NOMO-1 (cell line): Measurements from ENCODE around the gene WDR62.

ENCODE experiments used
- DNase-seq, 2 experiments: peaks; one replicate each; lab custom pipeline; 2025; ENCODE audit not compliant: unreplicated experiment in 2 of 2; lab: John Stamatoyannopoulos, UW

Gene WDR62

DNA sequence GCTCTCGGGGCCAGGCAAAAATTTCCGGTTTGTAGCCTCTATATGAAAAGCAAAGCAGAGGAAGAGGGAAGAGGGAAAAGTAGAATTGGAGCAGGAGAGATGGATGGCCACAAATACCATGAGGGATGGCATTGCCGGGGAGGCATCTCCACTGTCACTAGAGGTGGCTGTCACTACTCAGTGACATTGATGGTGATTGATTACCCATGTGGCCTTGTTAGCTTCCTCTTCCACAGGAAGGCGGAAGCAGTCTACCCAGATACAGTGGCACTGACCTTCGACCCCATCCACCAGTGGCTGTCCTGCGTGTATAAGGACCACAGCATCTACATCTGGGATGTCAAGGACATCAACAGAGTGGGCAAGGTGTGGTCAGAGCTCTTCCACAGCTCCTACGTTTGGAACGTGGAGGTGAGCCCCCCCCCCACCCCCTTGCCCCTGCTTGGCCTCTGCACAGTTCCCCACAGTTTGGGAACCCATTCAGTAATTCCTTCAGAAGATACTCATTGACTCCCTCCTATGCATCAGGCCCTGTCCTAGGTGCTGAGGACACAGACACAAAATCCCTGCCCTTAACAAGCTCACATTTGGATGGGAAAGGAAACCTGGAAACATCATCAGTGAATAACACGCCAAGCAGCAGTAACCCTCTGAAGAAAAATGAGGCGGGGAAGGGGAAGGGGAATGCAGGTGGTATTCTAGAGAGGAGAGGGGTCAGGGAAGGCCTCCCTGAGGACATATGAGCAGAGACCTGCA is 18.6 kb downstream of the WDR62 start:
- no peak for DNase-seq

DNA sequence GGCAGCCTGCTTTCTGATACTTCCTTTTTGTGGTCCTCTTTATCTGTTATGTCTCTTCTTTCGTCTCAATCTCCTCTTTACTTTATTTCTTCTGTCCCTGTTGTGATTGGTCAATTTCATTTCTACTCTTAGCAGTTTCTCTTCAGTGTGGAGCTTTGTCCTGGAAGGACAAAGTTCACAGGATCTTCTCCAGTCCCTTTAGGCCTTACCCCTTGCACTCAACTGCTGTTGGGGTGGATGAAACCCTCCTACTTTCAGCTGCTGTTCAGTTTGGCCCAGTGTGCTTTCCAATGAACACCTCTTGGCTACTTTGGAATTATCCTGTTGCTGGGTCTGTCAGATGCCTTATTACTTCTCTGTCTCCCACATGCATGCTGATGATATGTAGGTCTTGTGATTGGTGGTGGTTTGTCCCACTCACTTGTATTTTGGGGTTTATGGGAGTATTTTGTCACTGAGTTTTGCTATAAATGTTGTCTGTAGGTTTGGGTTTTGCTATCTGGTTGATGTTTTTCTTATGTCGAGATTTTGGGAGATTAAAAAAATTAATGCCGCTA is 24.8 kb downstream of the WDR62 start:
- DNase-seq, result no peak

DNA sequence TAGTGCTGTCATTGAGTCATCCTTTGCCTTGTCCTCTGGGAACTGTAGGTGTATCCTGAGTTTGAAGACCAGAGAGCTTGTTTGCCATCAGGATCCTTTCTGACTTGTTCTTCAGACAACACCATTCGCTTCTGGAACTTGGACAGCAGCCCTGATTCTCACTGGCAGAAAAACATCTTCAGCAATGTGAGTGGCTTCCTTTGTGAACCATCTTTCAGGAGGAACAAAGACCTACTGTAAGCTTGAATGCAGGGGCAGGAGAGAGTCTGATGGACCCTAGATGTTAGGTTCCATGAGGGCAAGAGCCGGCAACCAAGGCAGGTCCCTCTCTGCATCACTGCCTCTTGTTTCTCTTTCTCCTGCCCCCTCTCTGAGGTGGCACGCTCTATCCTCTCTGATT is 26.7 kb downstream of the WDR62 start:
- no peak for DNase-seq

DNA sequence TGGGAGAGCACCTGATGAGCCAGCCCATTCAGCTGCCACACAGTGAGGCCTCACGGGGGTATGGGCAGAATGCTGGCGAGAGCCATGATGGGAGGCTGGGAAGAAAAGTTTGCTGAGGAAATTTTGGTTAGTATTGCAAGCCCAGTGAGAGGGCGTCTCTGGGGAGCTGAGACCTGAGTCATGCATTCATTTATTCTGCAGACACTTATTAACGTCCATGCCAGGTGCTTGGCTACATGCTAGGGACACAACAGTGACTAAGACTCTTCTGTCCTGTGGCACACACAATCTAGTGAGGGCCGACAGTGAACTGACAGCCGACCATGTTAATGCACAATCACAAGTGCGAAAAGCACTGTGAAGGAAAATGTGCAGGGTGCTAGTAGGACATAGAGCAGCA is 27.2 kb downstream of the WDR62 start:
- DNase-seq, result no peak

DNA sequence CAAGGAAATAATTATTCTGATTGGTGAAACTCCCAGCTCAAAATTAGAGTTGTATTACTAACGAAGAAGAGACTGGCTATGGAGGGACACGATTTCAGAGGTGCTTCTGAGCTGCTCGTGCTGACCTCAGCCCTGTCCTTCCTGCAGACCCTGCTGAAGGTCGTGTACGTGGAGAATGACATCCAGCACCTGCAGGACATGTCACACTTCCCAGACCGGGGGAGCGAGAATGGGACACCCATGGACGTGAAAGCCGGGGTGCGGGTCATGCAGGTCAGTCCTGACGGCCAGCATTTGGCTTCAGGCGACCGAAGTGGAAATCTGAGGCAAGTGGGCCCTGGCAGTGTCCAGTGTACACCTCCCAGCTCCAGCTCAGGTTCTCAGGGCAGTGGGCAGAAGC is 28.2 kb downstream of the WDR62 start:
- no peak for DNase-seq

DNA sequence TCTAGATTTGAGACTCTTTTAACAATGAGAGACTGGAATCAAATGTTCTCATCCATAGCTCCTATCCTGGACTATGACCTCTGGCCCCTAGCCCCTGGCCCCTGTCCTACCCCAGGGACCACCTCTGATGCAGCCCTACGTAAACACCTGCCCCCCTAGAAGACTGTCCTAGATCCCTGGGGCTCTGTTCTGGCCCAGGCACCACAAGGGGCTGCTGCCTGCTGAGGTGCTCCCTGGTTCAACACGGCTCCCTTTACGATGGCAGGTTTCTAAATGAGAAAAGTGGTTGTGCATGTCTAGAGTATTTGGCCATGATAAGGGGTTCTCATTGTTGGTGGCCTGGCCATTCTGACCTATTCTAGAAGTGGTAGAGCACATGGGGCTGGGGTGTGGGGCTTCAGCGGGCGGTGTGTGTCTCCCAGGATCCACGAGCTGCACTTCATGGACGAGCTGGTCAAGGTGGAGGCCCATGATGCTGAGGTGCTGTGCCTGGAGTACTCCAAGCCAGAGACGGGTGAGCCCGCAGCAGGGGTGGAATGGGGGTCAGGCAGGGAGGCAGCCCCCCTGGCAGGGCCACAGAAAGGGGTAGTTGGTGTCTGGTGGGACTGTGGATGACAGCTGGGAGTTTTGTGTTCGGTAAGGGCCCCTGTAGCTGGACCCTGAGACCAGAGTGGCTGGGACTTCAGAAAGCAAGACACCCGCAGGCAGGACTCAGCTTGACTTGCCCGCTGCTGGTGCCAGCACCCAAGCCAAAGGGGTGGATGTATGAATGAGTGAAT is 29.7 kb downstream of the WDR62 start:
- DNase-seq, result no peak

DNA sequence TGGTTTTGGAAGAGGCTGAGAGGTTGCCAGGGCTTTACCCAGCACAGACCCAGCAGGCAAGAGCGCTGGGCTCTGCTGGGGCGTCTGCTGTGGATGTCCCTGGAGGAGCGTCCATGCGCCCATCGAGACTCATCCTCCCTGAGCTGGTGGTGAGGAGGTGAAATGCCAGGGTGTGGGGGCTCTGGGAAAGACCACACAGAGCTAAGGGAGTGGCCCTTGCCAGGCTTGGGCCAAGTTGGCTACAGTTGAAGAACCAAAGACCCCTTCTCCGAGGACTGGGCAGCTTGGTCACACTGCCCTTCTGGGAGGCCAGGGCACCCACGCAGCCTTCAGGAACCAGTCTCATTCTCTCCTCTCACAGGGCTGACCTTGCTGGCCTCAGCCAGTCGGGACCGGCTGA is 31.6 kb downstream of the WDR62 start:
- DNase-seq, result no peak

DNA sequence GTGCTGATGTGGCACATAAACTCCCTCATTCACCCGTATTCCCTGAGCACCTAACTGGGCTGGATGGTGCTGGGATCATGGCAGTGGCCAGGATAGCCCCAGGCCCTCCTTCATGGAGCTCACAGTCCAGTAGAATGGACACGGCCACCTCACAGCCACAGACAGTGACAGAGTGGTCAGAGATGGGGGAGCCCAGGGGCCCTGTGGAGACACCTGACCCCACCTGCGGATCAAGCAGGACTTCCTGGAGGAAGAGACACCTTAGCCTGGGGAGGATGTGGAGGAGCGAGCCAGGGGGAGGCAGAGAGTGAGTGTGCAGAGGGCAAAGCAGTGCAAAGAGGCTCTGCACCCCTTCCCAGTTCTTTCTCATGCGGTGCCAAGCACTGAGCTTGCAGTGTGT is 35.1 kb downstream of the WDR62 start:
- no peak for DNase-seq

DNA sequence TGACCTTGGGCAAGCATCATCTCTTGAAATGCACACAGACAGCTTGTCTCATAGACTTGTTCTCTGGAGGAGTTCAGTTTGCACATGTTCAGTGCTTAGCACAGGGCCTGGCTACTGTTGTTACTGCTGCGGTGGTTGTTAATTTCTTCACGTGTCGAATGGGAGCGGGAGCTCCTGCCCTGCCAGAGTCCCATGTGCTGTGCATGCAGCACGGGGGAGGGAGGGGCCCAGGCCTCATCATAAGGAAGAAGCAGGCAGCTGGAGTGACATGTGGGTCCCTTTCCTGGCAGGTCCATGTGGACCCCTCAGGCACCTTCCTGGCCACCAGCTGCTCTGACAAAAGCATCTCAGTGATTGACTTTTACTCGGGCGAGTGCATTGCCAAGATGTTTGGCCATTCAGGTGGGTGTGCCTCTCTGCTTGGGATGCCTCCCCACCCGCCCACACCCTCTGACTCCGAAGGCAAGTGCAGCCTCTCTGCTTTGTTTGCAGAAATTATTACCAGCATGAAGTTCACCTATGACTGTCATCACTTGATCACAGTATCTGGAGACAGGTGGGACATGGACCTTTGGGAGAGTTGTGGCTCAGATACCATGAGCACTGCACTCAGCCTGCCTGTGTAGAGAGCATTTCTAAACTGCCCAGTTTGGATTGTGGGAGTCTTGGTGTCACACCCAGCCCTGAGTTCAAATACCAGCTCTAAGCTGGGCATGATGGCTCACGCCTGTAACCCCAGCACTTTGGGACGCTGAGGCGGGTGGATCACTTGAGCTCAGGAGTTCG is 36.4 kb downstream of the WDR62 start:
- no peak for DNase-seq

DNA sequence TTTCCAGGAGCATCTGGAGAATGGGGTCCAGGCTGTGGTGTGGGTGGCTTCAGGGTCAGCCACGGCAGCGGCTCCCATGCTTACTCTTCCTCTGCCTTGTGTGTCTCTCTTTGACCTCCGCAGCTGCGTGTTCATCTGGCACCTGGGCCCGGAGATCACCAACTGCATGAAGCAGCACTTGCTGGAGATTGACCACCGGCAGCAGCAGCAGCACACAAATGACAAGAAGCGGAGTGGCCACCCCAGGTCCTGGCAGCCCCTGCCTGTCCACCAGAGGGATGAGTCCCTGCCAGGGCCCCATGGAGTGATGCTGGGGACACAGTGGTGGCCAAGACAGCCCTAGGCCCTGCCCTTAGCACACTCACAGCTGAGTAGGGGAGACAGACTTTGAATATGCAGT is 37.9 kb downstream of the WDR62 start:
- DNase-seq, result no peak

DNA sequence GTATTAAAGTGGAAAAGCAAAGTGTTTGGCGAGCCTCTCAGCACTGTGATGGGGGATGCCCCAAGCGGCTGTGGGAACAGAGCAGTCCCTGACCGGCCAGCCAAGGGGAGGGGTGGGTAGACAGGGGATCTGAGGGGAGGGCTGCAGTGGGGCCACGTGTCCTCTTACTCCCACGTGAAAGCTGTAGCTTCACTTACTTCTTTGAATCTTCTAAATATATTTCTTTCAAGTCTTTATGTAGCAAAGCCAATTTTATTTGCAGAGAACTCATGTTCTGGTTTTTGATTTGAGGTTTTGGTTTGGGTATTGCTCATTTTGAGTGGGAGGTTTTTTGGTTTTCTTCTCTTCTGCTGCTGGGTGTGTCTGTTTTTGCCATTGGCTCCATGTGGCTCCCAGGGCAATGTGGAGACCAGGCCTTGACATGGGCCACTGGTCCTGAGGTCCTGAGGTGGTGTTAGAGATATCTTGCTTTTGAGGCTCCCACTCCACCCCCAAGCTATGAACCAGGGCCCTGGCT is 38.5 kb downstream of the WDR62 start:
- no peak for DNase-seq

DNA sequence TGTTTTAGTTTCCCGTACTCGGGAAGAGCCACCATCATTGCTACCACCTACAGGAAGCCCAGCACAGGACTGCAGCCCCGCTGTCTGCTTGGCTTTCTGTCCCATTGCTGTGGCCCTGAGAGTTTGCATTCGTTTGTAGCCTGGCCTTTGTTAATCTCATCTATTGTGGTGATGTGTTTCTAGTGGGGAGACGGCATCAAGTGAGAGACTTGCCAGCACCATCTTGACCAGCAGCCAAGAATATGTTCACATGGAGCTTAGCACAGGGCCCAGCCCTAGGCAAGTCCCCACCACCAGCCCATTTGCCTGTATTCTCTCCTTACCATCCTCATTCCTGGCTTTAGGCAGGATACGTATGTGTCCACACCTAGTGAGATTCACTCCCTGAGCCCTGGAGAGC is 39.0 kb downstream of the WDR62 start:
- no peak for DNase-seq

DNA sequence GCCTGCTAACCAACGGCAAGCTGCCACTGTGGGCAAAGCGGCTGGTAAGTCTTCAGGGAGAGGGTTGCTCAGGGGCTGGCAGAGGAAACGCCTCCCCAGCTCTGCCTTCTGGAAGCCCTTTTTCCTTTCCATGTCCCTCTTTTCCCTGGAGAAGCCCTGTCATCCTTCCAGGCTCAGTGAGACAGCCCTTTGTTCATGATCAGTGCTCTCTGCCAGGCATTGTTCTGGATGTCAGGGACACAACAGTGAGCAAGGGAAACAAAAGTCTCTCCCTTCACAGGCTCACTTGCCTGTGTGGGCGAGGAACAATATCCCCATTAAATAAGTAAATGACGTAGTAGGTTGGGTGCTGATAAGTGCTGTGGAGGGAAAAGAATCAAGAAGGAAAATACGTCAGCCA is 42.3 kb downstream of the WDR62 start:
- DNase-seq, result no peak

DNA sequence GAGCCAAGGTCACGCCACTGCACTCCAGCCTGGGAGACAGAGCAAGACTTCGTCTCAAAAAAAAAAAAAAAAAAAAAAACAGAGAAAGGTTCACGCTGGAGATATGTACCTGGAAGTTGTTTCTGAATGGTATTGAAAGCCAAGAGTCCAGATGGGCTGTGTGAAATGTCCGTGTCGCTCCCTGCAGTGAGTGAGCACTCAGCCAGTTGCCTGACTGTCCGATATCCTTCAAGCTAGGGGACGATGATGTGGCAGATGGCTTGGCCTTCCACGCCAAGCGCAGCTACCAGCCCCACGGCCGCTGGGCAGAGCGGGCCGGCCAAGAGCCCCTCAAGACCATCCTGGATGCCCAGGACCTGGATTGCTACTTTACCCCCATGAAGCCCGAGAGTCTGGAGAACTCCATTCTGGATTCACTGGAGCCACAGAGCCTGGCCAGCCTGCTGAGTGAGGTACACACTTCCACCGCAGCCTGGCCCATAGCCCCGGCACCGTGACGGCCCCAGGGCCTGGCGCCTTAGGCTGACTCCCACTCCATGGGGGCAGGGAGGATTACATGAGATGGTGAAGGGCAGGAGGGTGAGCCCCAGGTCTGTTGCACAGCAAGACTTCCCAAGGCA is 44.6 kb downstream of the WDR62 start:
- DNase-seq, result no peak

DNA sequence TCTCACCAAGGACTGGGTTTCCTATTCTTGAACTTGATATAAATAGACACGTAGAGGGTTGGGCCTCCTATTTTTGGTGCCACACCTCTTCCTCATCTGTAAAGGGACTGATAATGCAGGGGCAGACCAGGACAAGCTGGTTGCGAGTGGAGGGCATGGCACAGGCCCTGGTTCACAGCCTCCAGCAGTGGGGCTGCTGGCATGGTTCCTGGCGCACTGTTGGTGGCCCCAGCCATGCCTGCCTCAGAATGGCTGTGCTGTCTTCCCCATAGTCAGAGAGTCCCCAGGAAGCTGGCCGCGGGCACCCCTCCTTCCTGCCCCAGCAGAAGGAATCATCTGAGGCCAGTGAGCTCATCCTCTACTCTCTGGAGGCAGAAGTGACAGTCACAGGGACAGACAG is 45.8 kb downstream of the WDR62 start:
- DNase-seq, result no peak

DNA sequence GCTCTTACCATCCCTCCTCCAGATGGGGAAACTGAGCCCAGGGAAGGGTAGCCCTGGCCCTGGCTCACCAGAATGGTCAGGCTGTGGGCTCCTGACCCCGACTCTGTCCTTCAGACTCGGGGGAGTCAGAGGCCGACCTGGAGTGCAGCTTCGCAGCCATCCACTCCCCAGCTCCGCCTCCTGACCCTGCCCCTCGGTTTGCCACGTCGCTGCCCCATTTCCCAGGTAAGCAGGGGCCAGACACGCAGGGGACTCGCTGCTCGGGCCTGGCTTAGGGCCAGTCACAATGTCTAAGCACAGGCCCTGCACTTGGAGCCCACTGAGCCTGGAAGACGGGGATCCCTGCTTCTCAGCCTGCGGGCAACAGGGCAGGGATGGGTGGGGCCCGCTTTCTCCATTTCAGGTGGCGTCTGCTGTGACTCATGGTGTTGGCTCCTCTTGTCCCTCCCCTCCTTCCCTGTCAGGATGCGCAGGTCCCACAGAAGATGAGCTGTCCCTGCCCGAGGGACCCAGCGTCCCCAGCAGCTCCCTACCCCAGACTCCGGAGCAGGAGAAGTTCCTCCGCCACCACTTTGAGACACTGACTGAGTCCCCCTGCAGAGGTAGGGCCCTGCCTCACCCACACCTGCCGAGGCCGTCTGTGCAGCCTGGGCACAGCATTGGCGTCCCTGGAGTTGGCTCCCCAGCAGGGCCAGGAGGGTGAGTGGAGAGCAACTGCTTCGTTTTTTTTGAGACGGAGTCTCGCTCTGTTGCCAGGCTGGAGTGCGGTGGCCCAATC is 47.0 kb downstream of the WDR62 start:
- DNase-seq, result no peak

DNA sequence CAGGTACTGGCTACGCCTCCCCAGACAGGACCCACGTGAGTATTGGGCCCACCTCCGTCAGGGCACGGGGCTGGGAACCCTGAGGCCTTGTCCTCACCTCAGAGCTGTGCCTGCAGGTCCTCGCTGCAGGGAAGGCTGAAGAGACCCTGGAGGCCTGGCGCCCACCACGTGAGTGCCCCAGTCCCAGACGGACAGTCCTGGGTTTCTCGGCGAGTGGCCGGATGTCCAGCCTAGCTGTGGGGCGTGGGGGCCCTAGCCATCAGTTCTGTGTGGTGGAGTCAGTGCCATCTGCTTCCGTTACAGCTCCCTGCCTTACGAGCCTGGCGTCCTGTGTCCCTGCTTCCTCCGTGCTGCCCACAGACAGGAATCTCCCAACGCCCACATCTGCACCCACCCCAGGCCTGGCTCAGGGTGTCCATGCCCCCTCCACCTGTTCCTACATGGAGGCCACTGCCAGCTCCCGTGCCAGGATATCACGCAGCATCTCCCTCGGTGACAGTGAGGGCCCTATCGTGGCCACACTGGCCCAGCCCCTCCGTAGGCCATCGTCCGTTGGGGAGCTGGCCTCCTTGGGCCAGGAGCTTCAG is 48.4 kb downstream of the WDR62 start:
- DNase-seq, result no peak

DNA sequence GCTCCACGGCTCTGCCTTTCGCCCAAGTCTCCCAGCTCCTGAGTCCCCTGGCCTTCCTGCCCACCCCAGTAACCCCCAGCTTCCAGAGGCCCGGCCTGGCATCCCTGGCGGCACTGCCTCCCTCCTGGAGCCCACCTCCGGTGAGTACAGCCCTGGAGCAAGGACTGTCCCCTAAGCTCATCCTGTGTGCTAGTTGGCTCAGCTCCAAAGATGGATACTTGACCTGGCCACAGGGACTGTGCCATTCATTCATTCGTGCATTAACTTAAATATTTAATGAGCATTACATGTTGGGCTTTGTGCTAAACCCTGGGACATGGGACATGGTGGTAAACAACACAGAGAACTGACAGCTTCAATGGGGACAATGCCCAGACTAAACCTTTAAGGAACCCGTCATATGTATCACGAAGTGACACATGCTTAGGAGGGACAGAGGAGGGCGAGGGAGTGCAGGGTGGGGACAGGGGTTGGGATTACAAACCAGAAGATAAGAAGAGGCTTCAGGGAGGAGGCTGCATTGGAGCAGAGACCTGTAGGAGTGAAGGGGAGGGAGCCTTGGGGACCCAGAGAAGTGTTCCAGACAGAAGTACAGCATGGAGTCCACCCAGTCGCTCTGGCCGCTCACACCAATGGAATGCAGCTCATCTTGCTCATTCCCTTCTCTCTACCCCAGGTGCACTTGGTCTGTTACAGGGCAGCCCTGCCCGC is 49.3 kb downstream of the WDR62 start:
- no peak for DNase-seq

DNA sequence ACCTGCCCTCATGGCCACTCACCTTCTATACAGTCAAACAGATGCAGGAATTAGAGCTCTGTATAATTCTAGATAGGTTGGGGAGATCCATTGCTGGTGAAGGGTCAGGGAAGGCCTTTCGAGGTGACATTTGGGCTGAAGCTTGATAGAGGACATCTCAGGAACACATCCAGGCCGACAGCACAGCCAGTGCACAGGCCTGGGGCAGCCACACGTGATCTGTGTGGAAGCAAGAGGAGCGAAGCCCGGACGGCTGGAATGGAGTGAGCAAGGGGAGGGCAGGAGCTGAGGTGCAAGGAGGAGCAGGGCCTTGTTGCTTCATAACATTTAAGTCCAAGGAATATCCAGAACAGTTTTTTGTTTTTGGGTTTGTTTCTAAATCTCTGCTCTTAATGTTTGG is 51.7 kb downstream of the WDR62 start:
- no peak for DNase-seq
